Endothelial cell of umbilical vein (primary cell): Measurements from ENCODE around the gene ZC2HC1B. TPM values are rescaled to one million over a fixed set of nuclear protein-coding genes. Genes with fewer than 3 reads are reported as not detected.

Source experiments
- BruUV-seq: library from RNA; stranded (reverse); fragments of 400-500 nt; replicated peaks from 2 replicates; lab custom pipeline; 2021; lab: Mats Ljungman, UMichigan
- CTCF ChIA-PET: fragments of 300-600, 350-600 bp; sonication (Branson Sonifier 250); formaldehyde crosslinking; loops from one replicate; lab custom pipeline; 2021; ENCODE audit warnings: antibody characterized with exemption, inconsistent platforms; lab: Charles Lee
- POLR2A ChIA-PET: fragments of 300-600, 350-600 bp; sonication (Branson Sonifier 250); formaldehyde crosslinking; loops from one replicate; lab custom pipeline; 2021; ENCODE audit warnings: antibody characterized with exemption, inconsistent platforms; lab: Charles Lee
- DNase-seq: peaks from one replicate; pipeline ENCODE4 v3.0.0-alpha.2; 2011; ENCODE audit warnings: low read depth, low spot score
- FAIRE-seq: peaks from 2 replicates; lab custom pipeline; 2011; peaks lifted over from hg19 to GRCh38; lab: Jason Lieb, UNC
- H2AFZ ChIP-seq: 2 replicates; pipeline ENCODE4 v1.6.0; 2012; ENCODE audit warnings: low read depth, low read length, control low read depth, inconsistent platforms
- H3K27ac ChIP-seq: 2 replicates; pipeline ENCODE4 v1.5.1; 2011; ENCODE audit warnings: low read depth, mild to moderate bottlenecking, control low read depth, low read length, moderate library complexity; ENCODE audit not compliant: insufficient read depth
- H3K27me3 ChIP-seq, 2 experiments: 2 replicates each; pipeline versions ENCODE4 v1.6.0 to v1.6.1; 2011; ENCODE audit warnings: low read length in 2 of 2, mixed read lengths in 1 of 2; ENCODE audit not compliant: control insufficient read depth in 2 of 2, insufficient read depth in 2 of 2
- H3K36me3 ChIP-seq, 2 experiments: 2 replicates in 1 of 2; 3 replicates in 1 of 2; pipeline ENCODE4 v1.5.1; 2011; ENCODE audit warnings: low read length in 2 of 2, mild to moderate bottlenecking in 1 of 2, moderate library complexity in 1 of 2; ENCODE audit not compliant: control insufficient read depth in 2 of 2, insufficient read depth in 2 of 2; ENCODE audit errors: extremely low read depth in 1 of 2
- H3K4me1 ChIP-seq: 3 replicates; pipeline ENCODE4 v1.5.1; 2011; ENCODE audit warnings: mild to moderate bottlenecking, low read length; ENCODE audit not compliant: control insufficient read depth, insufficient read depth; ENCODE audit errors: extremely low read depth
- H3K4me2 ChIP-seq: 2 replicates; pipeline ENCODE4 v1.6.1; 2011; ENCODE audit warnings: low read length, control low read depth, mixed read lengths; ENCODE audit not compliant: insufficient read depth
- H3K4me3 ChIP-seq, 3 experiments: fragments of 200-600 bp in 1 of 3; sonication (generic), shearing (Covaris generic) in 1 of 3; replicated peaks in 1 of 3; 2 replicates each; pipeline ENCODE4 v1.5.1; 2011 to 2016; ENCODE audit warnings: control low read depth in 3 of 3, low read length in 3 of 3, mild to moderate bottlenecking in 2 of 3, inconsistent platforms in 1 of 3, low read depth in 1 of 3, moderate library complexity in 1 of 3; ENCODE audit not compliant: insufficient read depth in 1 of 3
- H3K79me2 ChIP-seq: 2 replicates; pipeline ENCODE4 v1.6.0; 2012; ENCODE audit warnings: low read length, inconsistent platforms; ENCODE audit not compliant: control insufficient read depth, insufficient read depth
- H3K9ac ChIP-seq: replicated peaks from 2 replicates; pipeline ENCODE3; 2011; ENCODE audit warnings: low read length, control low read depth; ENCODE audit not compliant: insufficient read depth; ENCODE audit errors: extremely low read depth
- H3K9me1 ChIP-seq: replicated peaks from 3 replicates; pipeline ENCODE4 v1.6.0; 2011; ENCODE audit warnings: mild to moderate bottlenecking, low read length; ENCODE audit not compliant: control insufficient read depth, insufficient read depth; ENCODE audit errors: extremely low read depth
- H3K9me3 ChIP-seq: replicated peaks from 2 replicates; pipeline ENCODE4 v1.5.1; 2012; ENCODE audit warnings: low read length, inconsistent platforms; ENCODE audit not compliant: control insufficient read depth, insufficient read depth
- H4K20me1 ChIP-seq: replicated peaks from 2 replicates; pipeline ENCODE3; 2011; ENCODE audit warnings: mild to moderate bottlenecking, low read length; ENCODE audit not compliant: control insufficient read depth, insufficient read depth; ENCODE audit errors: extremely low read depth
- CTCF ChIP-seq, 2 donors: IDR thresholded peaks; 1 replicate in 1 of 2; 2 replicates in 1 of 2; pipeline ENCODE4 v1.5.1; 2011; ENCODE audit warnings: low read length in 2 of 2, mild to moderate bottlenecking in 2 of 2, moderate library complexity in 2 of 2, control low read depth in 1 of 2, inconsistent platforms in 1 of 2, low read depth in 1 of 2; ENCODE audit not compliant: insufficient read depth in 1 of 2; ENCODE audit errors: extremely low read depth in 1 of 2
- EZH2 ChIP-seq: IDR thresholded peaks from 2 replicates; pipeline ENCODE4 v1.6.1; 2012; ENCODE audit warnings: borderline replicate concordance, low read depth, mild to moderate bottlenecking, moderate library complexity, low read length, inconsistent platforms; ENCODE audit not compliant: severe bottlenecking
- FOS ChIP-seq: IDR thresholded peaks from 2 replicates; pipeline ENCODE4 v1.6.1; 2011; ENCODE audit warnings: mild to moderate bottlenecking, low read length, moderate library complexity, borderline replicate concordance; ENCODE audit not compliant: insufficient read depth
- GATA2 ChIP-seq: IDR thresholded peaks from 2 replicates; pipeline ENCODE4 v1.7.0; 2011; ENCODE audit warnings: low read depth, mild to moderate bottlenecking, moderate library complexity, mixed read lengths, low read length; ENCODE audit not compliant: insufficient read length, insufficient read depth
- JUN ChIP-seq: IDR thresholded peaks from 2 replicates; pipeline ENCODE4 v1.6.1; 2011; ENCODE audit warnings: borderline replicate concordance, low read depth; ENCODE audit not compliant: insufficient read length, insufficient read depth
- MAX ChIP-seq: IDR thresholded peaks from 2 replicates; pipeline ENCODE4 v1.6.1; 2011; ENCODE audit not compliant: insufficient read depth, insufficient read length
- MYC ChIP-seq: IDR thresholded peaks from one replicate; pipeline ENCODE4 v1.6.1; 2011; ENCODE audit warnings: mild to moderate bottlenecking, low read depth, low read length
- POLR2A ChIP-seq: IDR thresholded peaks from 2 replicates; pipeline ENCODE4 v1.6.1; 2012; ENCODE audit warnings: low read depth, mild to moderate bottlenecking, control low read depth, low read length
- POLR2AphosphoS5 ChIP-seq: IDR thresholded peaks from 2 replicates; pipeline ENCODE4 v1.6.1; 2012; ENCODE audit warnings: low read depth, mild to moderate bottlenecking, control low read depth, low read length, moderate library complexity; ENCODE audit not compliant: insufficient read depth
- dilution Hi-C: fragments of 300-500 bp; cut with MboI; formaldehyde crosslinking; loops from one replicate; pipeline ENCODE4 v1.15.0; 2019; ENCODE audit warnings: low sequenced_read_pairs; ENCODE audit not compliant: extremely low pct_ligation_motif_present
- intact Hi-C: fragments of 100-400 bp; cut with micrococcal nuclease; formaldehyde crosslinking; loops from one replicate; pipeline ENCODE4 v1.10.0; 2022
- polyA plus RNA-seq, 4 experiments: library from polyadenylated mRNA; depleted of rRNA in 3 of 4; stranded (reverse) in 3 of 4; unstranded in 1 of 4; fragments of >200 nt; gene quantifications; 2 replicates each; pipeline versions ENCODE4 v1.2.1 to v1.2.3, GENCODE V29; 2011 to 2012; ENCODE audit warnings: missing spikeins in 1 of 4
- total RNA-seq: library from RNA; stranded (reverse); gene quantifications from 2 replicates; pipeline ENCODE4 v1.2.3, GENCODE V29; 2021

The ZC2HC1B gene
- total and polyA plus RNA-seq, 2 donors (not counting 3 experiments of a cell fraction or from before 2014, with no cell fraction given) = not detected

GRCh38 chr6:143859891-143860660 is 4.2 kb upstream of the ZC2HC1B start:
- ChIA-PET CTCF (interaction anchor here (1.0 kb wide), 1 partner anchor 284 kb away, joined by 3 read pairs; no protein-coding TSS in a partner anchor), POLR2A (no interaction called here)
- Histone ChIP-seq H3K9me1 (no peaks in the 10 kb centered on the region), H3K79me2 (peaks cover 2% of the 10 kb centered on the region), H3K27ac (no peak overlapping the region), H3K9me3 (no peaks in the 10 kb centered on the region), H3K36me3 (peaks cover 17 to 26% of the 10 kb centered on the region in 2 experiments), H3K4me3 (no peak overlapping the region), H3K9ac (no peak overlapping the region), H3K4me1 (no peaks in the 10 kb centered on the region), H4K20me1 (no peaks in the 10 kb centered on the region), H3K27me3 (no peaks in the 10 kb centered on the region), H3K4me2 (no peak overlapping the region), H2AFZ (no peak overlapping the region)
- FAIRE-seq (no peak), DNase-seq (no peak)
- TF ChIP-seq POLR2AphosphoS5 = no peak
- no peak for TF ChIP-seq FOS
- TF ChIP-seq MAX = no peak
- intact Hi-C loops (no loop called here), dilution Hi-C loops (no loop called here)
- BruUV-seq = no TSS peak

GRCh38 chr6:143863771-143864170 is 503 bp upstream of the ZC2HC1B start:
- H3K9ac ChIP-seq = no peak overlapping the region
- H3K27ac ChIP-seq = no peak overlapping the region
- FAIRE-seq (no peak), DNase-seq (no peak)
- intact Hi-C loops = no loop called here
- H3K9me1 ChIP-seq = no peaks in the 10 kb centered on the region
- H3K79me2 ChIP-seq = no peaks in the 10 kb centered on the region
- peaks cover 4 to 16% of the 10 kb centered on the region in 2 experiments for H3K36me3 ChIP-seq
- CTCF ChIA-PET = interaction anchor here (1.0 to 3.0 kb wide), 3 partner anchors 76 to 288 kb away, joined by 3 to 13 read pairs (median 5); no protein-coding TSS in a partner anchor
- H4K20me1 ChIP-seq = no peaks in the 10 kb centered on the region
- H3K4me2 ChIP-seq = no peak overlapping the region
- H3K27me3 ChIP-seq = peaks cover 0 to 1% of the 10 kb centered on the region in 2 experiments
- no TSS peak for BruUV-seq
- dilution Hi-C loops = no loop called here
- no peak overlapping the region for H3K4me3 ChIP-seq
- no peaks in the 10 kb centered on the region for H3K9me3 ChIP-seq
- TF ChIP-seq MYC (no peak), MAX (no peak), EZH2 (no peak), GATA2 (no peak), CTCF (IDR thresholded peaks at IDR 0.05; ENCODE audit: extremely low read depth in 1 of 2, insufficient read depth in 1 of 2, low read depth in 1 of 2, low read length in 2 of 2) (no peak), POLR2A (no peak), FOS (no peak), JUN (no peak), POLR2AphosphoS5 (no peak)
- no peak overlapping the region for H2AFZ ChIP-seq
- POLR2A ChIA-PET = no interaction called here
- H3K4me1 ChIP-seq = no peaks in the 10 kb centered on the region
